ENCODE measurements around the gene CDH2.

DNA sequence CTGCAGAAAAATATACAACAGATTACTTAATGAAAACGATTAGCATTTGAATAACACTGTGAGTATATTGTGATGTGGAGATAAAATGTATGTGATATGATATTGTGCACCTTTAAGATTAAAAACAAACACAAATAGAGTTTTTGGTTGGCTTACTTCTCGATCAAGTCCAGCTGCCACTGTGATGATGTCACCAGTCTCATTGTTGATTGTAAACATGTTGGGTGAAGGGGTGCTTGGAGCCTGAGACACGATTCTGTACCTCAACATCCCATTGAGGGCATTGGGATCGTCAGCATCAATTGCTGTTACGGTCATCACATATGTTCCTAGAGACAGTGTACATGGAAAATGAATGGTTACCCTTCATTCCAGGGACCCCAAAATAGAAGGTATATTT, 174.1 kb downstream of the CDH2 start:
- TF ChIP-seq, protein P1, sequence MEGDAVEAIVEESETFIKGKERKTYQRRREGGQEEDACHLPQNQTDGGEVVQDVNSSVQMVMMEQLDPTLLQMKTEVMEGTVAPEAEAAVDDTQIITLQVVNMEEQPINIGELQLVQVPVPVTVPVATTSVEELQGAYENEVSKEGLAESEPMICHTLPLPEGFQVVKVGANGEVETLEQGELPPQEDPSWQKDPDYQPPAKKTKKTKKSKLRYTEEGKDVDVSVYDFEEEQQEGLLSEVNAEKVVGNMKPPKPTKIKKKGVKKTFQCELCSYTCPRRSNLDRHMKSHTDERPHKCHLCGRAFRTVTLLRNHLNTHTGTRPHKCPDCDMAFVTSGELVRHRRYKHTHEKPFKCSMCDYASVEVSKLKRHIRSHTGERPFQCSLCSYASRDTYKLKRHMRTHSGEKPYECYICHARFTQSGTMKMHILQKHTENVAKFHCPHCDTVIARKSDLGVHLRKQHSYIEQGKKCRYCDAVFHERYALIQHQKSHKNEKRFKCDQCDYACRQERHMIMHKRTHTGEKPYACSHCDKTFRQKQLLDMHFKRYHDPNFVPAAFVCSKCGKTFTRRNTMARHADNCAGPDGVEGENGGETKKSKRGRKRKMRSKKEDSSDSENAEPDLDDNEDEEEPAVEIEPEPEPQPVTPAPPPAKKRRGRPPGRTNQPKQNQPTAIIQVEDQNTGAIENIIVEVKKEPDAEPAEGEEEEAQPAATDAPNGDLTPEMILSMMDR (IDR thresholded peaks at IDR 0.05), result no peak
- no peak for TF ChIP-seq POLR2A (IDR thresholded peaks at IDR 0.05)

Measured in lower leg skin (tissue), 3 donors.